ENCODE data around the gene CCDC97. TPM values are rescaled to one million over a fixed set of nuclear protein-coding genes. Genes with fewer than 3 reads are reported as not detected.

CCDC97 gene
- total RNA-seq, 1 experiment from 2014 or later: 25.5 TPM

DNA sequence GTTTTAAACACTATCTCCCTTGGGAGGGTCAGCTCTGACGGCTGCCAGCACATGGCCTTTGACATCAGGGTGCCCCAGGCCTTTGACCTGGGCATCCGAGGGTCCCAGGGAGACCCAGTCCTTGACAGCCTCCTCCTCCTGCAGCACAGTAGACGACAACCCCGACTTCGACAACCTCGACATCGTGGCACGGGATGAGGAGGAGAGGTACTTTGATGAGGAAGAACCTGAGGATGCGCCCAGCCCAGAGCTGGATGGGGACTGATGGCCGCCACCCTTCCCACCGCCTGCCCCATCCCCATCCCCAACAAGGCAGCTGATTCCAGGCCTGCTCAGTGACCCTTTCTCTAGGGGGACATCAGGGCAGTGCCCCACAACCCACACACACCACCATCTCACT, 12.5 kb downstream of the CCDC97 start:
- no peaks in the 10 kb centered on the region for H3K27me3 ChIP-seq (ENCODE audit: control insufficient read depth, insufficient read depth, low read length)
- in situ Hi-C loops (cut with HindIII; ENCODE audit: low pct_unique_long_range_greater_than_20kb, low sequenced_read_pairs): no loop called here
- ChIA-PET POLR2A (no interaction called here), CTCF (no interaction called here)
- peak overlapping the region; percentile 71 for H3K27ac ChIP-seq (ENCODE audit: low read length)
- DNase-seq (ENCODE audit: low read depth, low spot score): no peak
- H3K9me3 ChIP-seq (ENCODE audit: control insufficient read depth, insufficient read depth, low read depth, low read length): no peaks in the 10 kb centered on the region
- no peak for ATAC-seq
- H3K4me1 ChIP-seq (ENCODE audit: control insufficient read depth, insufficient read depth, low read length): peaks cover 43% of the 10 kb centered on the region
- H3K4me3 ChIP-seq (ENCODE audit: low read depth in 2 of 2, low read length in 2 of 2): no peak overlapping the region
- no peak for TF ChIP-seq SIN3A (IDR thresholded peaks at IDR 0.05; ENCODE audit: borderline replicate concordance, insufficient read depth, low read depth, low read length)
- no TSS peak for BruUV-seq (replicated peaks)
- intact Hi-C loops (cut with micrococcal nuclease; ENCODE audit: unreplicated experiment): no loop called here
- no peaks in the 10 kb centered on the region for H3K36me3 ChIP-seq (ENCODE audit: control insufficient read depth, insufficient read depth, low read length)

DNA sequence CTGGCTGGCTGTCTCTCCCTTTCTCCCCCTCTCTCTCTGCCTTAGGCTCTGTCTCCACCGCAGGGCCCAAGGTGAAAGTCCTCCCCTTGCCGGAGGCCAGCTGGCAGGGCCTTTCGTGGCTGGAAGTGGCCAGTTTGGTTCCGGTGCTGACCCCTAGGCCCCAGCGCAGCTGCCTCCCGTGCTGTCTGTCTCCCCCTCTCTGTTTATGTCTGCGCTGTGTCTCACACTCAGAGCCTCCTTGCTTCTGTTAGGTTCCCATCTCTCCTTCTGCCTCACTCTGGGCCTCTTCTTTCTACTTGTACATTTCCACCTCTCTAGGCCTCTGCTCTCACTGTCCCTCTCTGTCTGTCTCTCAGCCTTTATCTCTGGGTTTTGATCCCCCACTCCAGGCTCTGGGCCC, 13.1 kb downstream of the CCDC97 start:
- BruUV-seq (replicated peaks): no TSS peak
- ATAC-seq: peak; percentile 7; the same call in 1 of the 2 replicates

More for the DNA sequence above, 13.1 kb downstream of the CCDC97 start:
- Histone ChIP-seq H3K27me3 (ENCODE audit: control insufficient read depth, insufficient read depth, low read length) (no peaks in the 10 kb centered on the region), H3K36me3 (ENCODE audit: control insufficient read depth, insufficient read depth, low read length) (no peaks in the 10 kb centered on the region), H3K4me1 (ENCODE audit: control insufficient read depth, insufficient read depth, low read length) (peaks cover 43% of the 10 kb centered on the region), H3K9me3 (ENCODE audit: control insufficient read depth, insufficient read depth, low read depth, low read length) (no peaks in the 10 kb centered on the region), H3K27ac (ENCODE audit: low read length) (peak overlapping the region; percentile 71), H3K4me3 (ENCODE audit: low read depth in 2 of 2, low read length in 2 of 2) (no peak overlapping the region)
- POLR2A ChIA-PET: no interaction called here
- TF ChIP-seq, protein P1, sequence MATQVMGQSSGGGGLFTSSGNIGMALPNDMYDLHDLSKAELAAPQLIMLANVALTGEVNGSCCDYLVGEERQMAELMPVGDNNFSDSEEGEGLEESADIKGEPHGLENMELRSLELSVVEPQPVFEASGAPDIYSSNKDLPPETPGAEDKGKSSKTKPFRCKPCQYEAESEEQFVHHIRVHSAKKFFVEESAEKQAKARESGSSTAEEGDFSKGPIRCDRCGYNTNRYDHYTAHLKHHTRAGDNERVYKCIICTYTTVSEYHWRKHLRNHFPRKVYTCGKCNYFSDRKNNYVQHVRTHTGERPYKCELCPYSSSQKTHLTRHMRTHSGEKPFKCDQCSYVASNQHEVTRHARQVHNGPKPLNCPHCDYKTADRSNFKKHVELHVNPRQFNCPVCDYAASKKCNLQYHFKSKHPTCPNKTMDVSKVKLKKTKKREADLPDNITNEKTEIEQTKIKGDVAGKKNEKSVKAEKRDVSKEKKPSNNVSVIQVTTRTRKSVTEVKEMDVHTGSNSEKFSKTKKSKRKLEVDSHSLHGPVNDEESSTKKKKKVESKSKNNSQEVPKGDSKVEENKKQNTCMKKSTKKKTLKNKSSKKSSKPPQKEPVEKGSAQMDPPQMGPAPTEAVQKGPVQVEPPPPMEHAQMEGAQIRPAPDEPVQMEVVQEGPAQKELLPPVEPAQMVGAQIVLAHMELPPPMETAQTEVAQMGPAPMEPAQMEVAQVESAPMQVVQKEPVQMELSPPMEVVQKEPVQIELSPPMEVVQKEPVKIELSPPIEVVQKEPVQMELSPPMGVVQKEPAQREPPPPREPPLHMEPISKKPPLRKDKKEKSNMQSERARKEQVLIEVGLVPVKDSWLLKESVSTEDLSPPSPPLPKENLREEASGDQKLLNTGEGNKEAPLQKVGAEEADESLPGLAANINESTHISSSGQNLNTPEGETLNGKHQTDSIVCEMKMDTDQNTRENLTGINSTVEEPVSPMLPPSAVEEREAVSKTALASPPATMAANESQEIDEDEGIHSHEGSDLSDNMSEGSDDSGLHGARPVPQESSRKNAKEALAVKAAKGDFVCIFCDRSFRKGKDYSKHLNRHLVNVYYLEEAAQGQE (IDR thresholded peaks at IDR 0.05; ENCODE audit: insufficient read depth in 1 of 2, low read depth in 2 of 2, low read length in 1 of 2): no peak
- TF ChIP-seq TCF7L2 (IDR thresholded peaks at IDR 0.05; ENCODE audit: low read depth, low read length) (no peak), SIN3A (IDR thresholded peaks at IDR 0.05; ENCODE audit: borderline replicate concordance, insufficient read depth, low read depth, low read length) (no peak), POLR2AphosphoS5 (IDR thresholded peaks at IDR 0.05; ENCODE audit: low read depth, low read length) (no peak)
- TF ChIP-seq, protein P2, sequence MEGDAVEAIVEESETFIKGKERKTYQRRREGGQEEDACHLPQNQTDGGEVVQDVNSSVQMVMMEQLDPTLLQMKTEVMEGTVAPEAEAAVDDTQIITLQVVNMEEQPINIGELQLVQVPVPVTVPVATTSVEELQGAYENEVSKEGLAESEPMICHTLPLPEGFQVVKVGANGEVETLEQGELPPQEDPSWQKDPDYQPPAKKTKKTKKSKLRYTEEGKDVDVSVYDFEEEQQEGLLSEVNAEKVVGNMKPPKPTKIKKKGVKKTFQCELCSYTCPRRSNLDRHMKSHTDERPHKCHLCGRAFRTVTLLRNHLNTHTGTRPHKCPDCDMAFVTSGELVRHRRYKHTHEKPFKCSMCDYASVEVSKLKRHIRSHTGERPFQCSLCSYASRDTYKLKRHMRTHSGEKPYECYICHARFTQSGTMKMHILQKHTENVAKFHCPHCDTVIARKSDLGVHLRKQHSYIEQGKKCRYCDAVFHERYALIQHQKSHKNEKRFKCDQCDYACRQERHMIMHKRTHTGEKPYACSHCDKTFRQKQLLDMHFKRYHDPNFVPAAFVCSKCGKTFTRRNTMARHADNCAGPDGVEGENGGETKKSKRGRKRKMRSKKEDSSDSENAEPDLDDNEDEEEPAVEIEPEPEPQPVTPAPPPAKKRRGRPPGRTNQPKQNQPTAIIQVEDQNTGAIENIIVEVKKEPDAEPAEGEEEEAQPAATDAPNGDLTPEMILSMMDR (IDR thresholded peaks at IDR 0.05): no peak
- no peak for DNase-seq (ENCODE audit: low read depth, low spot score)
- intact Hi-C loops (cut with micrococcal nuclease; ENCODE audit: unreplicated experiment) (no loop called here), in situ Hi-C loops (cut with HindIII; ENCODE audit: low pct_unique_long_range_greater_than_20kb, low sequenced_read_pairs) (no loop called here)
- CTCF ChIA-PET: no interaction called here
